Effector CD8-positive, alpha-beta T cell (primary cell): ENCODE results near the gene CAMSAP1.
"Not testable (repeated sequence)": the region's sequence is repeated elsewhere in the genome, so short reads cannot be mapped to it uniquely, and the experiment has no call there.

Source experiments
- DNase-seq: peaks from one replicate; lab custom pipeline; 2025; lab: John Stamatoyannopoulos, UW
- total RNA-seq, 4 experiments: gene quantifications; one replicate each; lab custom pipeline; 2026; lab: John Stamatoyannopoulos, UW

Gene CAMSAP1, protein sequence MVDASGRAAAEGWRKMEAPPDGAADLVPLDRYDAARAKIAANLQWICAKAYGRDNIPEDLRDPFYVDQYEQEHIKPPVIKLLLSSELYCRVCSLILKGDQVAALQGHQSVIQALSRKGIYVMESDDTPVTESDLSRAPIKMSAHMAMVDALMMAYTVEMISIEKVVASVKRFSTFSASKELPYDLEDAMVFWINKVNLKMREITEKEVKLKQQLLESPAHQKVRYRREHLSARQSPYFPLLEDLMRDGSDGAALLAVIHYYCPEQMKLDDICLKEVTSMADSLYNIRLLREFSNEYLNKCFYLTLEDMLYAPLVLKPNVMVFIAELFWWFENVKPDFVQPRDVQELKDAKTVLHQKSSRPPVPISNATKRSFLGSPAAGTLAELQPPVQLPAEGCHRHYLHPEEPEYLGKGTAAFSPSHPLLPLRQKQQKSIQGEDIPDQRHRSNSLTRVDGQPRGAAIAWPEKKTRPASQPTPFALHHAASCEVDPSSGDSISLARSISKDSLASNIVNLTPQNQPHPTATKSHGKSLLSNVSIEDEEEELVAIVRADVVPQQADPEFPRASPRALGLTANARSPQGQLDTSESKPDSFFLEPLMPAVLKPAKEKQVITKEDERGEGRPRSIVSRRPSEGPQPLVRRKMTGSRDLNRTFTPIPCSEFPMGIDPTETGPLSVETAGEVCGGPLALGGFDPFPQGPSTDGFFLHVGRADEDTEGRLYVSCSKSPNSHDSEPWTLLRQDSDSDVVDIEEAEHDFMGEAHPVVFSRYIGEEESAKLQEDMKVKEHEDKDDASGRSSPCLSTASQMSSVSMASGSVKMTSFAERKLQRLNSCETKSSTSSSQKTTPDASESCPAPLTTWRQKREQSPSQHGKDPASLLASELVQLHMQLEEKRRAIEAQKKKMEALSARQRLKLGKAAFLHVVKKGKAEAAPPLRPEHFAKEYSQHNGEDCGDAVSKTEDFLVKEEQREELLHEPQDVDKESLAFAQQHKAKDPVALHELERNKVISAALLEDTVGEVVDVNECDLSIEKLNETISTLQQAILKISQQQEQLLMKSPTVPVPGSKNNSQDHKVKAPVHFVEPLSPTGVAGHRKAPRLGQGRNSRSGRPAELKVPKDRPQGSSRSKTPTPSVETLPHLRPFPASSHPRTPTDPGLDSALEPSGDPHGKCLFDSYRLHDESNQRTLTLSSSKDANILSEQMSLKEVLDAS (N-terminal part only)
- total RNA-seq, result 110 to 143 (median 116) reads per million in 4 experiments

DNA sequence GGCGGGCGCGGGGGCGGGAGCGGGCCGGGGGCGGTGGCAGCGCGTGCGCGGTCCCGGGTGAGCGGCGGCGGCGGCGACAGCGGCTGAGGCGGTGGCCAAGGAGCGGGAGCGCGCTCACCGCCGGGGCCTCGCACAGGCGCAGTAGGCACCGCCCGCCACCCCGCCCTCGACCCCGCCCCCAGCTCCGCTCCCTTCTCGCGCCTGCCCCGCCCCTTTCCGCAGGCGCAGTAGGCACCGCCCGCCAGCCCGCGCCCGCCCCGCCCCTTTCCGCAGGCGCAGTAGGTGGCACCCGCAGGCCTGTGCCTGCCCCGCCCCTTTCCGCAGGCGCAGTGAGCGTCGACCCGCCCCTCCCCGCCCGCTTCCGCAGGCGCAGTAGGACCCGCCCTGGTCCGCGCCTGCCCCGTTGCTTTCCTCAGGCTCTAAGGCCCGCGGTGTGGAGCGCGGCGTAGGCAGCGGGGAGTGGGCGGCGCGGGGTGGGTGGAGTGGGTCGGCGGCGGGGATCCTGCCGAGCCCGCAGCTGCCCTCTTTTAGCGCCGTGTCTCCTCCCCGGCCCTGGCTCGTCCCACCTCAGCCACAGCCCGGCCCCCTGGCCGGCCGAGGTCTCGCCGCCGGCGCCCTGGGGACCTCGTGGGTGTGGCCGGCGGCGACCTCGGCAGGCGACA is at the start of gene CAMSAP1:
Gene CAMSAP1, minus strand, starts transcription at position 116 of the 662 bp plus-strand sequence. CDS start 387 bp downstream, outside the sequence.
- peak; percentile 95 for DNase-seq

DNA sequence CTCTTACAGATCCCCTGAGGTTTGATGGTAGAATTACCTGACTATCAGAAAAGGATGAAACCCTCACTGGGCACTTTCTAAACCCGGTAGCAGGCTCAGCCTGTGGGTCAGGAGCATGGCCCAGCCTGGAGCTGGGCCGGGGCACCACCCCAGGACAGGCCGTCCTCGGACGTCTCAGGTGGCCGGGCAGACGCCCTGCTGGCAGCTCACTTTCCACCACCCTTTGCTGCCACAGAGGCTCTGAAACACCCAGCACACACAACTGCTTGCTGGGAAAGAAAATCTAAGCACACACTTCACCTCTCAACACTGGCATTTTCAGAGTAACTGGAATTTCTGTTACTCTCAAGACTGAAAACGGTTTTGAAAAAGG is 49.4 kb upstream of the CAMSAP1 start:
- DNase-seq, result no peak

DNA sequence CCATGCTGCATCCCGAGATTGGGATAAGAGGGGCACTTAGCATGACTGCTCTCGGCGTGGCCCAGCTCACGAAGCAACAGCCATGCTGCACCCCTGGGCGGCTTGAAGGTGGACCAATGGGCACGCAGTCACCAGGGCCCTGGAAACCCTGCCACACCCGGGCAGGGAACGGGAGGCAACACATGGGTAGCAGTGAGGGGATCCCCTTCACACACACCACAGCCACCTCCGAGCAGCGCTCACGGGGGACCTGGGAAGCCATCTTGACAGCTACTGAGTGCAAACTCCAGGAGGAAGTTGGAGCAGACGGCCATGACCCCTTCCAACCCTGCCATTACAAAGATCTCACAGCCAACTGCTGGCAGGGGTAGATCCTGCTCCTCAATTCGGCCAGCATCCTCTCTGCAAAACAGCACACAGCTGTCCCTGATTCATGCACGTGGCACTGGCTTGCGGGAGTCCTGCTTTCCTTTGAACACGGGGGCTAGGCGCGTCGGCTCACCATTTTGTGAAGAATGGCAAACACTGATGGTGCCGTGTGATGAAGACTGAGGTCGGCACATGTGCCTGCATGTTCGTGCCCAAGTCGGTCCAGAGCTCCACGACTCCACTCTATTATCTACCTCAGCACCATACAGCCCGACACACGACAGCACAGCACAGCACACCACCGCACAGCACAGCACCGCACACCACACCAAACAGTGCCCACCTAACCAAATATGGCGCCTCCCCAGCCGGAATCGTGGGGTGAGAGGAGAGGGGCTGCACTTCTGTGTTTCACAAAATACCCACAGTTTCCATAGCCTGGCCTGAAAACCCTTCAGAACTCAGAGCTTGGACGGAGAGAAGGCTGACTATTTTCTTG is 48.8 kb upstream of the CAMSAP1 start:
- DNase-seq, result no peak

DNA sequence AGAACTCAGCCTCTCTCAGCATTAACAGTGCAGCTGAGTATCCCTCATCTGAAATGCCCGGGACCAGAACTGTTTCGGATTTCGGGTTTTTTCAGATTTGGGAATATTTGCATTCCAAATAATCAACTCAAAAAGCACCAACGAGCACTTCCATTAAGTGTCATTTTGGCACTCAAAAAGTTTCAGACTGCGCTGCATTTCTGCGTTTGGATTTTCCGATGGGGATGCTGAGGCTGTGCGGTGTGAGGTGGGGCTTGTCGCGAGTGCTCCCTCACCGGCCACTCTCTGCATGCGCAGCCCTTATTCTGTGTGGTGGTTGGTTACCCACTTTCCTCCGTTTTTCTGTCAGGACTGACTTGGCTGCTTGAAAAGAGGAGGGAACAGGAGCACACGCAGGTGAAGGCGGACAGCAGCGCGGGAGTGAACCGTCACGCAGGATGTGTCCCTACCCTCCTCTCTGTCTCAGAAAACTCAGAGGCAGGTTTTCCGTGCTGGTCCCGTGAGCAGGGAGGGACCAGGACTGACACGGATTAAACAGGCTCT is 45.4 kb upstream of the CAMSAP1 start:
- DNase-seq, result no peak

DNA sequence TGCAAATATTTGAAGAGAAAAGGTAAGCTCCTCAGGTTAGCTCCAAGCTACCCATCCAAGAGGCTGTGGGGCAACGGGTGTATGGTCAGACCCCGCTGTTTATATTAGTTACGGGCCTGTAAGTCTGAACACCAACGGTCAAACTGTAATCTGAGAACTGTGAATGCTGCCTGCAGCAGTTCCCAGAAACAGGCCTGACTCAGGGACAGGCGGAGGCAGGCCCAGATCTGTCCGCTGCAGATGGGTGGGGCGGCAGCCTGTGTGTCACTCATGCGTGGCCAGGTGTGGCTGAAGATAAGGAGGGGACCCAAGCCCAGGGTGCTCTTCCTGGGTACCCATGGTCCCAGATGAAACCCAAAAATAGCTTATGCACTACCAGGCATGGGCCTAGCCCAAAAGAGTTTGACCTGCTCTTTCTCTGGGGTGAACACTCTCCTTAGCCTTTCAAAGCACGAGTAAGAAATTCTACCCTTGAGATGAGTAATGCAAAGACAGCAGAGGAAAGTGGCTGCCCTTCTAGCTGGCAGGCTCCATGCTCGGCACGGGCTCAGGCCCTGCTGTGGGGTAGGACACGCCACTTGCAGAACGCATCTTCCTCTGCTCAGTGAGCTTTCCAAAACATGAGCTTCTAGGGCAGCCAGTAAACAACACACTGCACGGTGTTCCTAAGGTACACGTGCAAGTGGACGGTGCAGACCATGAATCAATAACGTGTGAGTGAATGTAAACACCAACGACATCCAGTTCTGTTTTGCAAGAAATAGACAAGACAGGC is 44.7 kb upstream of the CAMSAP1 start:
- no peak for DNase-seq

DNA sequence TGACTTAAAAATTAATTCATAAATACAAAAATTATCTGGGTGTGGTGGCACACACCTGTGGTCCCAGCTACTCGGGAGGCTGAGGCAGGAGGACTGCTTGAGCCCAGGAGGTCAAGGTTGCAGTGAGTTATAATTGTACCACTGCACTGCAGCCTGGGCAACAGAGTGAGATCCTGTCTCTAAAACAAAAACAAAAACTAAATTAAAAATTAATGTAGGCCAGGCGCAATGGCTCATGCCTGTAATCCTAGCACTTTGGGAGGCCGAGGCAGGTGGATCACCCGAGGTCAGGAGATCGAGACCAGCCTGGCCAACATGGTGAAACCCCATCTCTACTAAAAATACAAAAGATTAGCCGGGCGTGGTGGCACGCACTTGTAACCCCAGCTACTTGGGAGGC is 44.0 kb upstream of the CAMSAP1 start:
- not testable (repeated sequence) for DNase-seq

DNA sequence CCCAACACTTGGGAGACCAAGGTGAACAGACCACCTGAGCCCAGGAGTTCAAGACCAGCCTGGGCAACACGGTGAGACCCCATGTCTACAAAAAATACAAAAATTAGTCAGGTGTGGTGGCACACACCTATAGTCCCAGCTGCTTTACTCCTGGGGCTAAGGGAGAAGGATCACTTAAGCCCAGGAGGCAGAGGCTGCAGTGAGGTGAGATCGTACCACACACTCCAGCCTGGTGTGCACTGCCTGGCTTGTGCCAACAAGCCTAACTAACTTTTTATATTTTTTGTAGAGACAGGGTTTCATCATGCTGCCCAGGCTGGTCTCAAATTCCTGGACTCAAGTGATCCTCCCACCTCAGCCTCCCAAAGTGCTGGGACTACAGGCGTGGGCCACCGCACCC is 43.5 kb upstream of the CAMSAP1 start:
- not testable (repeated sequence) for DNase-seq

DNA sequence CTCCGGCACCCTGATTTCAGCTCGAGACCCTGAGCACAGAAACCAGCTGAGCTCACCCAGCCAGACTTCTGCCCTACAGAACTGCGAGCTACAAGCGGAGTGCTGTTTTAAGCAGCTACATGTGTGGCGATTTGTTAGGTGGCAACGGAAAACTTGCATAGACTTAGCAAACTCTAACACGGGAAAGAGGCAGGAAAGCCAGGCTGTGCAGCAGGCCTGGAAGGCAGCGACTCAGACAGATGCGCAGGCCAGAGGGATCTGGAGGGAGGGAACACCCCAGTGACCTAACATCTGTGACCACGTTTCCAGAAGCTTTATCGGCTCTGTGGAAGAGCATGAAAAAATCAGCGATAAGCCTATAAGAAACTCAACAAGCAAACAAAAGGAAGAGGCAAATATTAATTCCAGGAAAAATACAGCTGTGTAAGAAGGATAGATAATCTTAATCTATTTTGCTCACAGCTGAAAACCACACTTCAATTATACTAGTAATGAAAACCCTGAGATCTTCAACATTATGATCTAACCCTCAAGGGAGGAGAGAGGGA is 42.9 kb upstream of the CAMSAP1 start:
- no peak for DNase-seq

DNA sequence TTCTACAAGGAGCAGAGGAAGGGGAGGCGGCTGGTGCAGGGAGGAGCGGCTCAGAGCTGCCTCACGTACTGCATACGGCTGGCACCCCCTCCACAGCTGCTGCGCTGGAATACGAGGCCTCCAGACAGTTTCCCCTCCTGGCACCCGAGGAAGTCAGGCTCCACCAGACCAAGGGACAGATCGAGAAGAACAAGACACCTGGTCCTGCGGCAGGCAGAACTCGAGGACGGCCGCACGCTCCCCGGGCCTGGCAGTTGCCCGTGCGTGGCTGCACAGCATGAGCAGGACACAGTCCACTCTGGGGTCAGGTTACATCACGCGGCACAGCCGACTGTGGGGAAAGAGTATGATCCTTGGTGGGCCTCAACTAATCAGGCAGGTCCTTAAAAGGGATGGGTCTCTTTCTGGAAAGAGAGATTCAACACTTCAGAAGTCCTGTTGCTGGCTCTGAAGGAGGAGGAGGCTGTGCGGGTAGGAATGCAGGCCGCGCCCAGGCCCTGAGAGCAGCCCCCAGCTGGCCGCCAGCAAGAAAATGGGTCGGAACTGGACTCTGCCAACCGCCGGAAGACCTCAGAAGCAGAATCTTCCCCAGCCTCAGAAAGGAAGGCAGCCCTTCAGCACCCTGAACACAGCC is 42.3 kb upstream of the CAMSAP1 start:
- no peak for DNase-seq

DNA sequence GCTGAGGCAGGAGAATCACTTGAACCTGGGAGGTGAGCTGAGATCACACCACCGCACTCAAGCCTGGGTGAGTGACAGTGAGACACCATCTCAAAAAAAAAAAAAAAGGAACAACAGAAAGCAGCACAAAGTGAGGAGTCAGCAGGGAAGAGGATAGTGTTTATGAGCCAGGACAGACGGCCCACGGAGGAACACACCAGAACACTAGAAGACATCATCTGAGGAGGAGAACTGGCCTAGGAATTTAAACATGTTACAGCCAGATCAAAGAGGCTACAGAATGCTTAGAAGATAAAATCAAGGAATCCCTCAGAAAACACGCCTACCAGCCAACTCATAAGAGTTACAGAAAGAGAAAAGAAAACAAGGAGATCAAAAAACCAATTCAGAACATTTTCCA is 41.6 kb upstream of the CAMSAP1 start:
- no peak for DNase-seq

DNA sequence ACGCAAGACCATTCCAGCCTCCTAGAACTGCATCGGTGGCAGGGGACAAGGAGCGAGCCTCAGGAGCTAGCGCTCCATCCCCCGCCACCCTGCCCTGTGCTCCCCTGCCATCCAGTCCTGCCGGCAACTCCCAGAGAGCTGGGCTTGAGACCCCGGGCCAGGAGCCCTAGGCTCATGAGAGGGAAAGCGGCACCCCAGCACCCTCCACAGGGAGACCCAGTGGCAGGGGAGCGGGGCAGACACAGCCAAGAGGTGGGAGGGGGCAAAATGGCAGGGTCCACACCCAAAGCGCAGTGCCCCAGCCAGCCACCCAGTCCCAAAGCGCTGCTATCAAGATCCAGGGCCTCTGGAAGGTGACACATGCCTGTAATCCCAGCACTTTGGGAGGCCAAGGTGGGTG is 41.1 kb upstream of the CAMSAP1 start:
- DNase-seq, result no peak

DNA sequence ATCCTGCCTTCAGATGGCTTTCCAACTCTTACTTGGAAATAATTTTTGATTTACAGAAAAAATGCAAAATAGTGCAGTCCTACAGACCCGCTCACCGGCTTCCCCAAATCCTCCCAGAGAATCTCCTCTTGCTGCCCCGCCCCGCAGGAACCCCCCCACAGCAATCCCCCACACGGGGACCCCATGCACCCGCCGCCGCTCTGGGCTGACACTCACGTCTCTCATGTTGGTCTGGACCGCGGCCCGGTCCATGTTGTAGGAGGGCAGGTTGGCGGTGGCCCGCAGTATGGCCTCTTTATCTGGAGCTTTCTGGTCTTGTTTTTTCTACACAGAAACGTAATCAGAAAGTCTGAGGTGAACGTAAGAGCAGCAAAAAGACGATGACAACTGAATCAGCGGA is 40.2 kb upstream of the CAMSAP1 start:
- DNase-seq, result no peak

DNA sequence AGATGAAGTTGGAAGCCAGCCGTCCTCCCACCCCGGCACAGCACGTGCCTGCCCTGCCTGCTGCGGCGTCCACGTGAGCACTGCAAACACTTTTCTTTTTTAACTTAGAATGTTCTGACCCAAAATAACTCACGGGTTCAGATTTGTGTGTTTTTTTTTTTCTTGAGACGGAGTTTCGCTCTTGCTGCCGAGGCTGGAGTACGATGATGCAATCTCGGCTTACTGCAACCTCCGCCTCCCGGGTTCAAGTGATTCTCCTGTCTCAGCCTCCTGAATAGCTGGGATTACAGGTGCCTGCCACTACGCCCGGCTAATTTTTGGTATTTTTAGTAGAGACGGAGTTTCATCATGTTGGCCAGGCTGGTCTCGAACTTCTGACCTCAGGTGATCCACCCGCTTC is 39.8 kb upstream of the CAMSAP1 start:
- not testable (repeated sequence) for DNase-seq

DNA sequence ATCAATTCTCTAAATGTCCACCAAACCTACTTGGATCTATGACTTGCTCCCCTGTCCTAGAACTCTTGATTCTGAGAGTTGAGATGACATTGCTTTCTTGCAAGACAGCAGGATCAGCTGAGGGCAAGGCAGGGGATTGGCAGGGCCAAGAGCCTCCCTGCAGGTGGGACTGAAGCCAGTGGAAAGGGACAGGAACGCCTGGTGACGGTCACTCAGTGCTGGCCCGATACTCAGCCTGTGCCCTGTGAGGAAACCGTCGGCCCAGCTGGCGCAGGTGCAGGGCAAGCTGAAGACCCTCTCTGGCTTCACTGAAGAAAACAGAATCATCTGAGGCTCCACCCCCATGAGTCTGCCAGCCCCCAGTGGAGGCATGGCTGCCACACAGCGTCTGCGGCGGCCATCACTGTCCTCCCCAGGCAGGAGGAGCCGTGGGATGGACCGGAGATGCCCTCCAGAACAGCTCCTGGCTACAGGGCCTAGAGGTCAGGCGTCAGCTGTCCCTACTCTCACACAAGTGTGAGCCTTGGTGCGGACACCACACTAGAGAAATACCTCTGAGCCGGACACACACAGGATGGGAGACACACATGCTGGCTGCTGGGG is 39.1 kb upstream of the CAMSAP1 start:
- DNase-seq, result no peak

DNA sequence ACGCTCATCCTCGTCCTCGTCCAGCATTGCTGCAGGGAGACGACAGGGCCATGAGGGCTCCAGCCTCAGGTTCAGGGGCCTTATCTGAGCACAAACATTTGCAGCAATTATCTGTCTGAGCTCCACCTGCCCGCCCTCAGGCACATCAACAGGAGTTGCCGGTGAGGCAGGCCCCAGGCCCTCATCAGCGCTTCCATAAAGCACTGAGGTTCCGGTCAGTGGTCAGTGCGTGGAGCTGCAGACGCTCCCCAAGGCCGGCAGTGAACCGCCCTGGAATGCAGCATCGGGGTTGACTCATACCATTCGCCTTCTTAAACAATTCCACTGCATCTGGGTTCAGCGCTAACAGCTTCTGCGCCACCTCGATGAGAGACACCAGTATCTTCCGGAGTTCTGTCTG is 38.6 kb upstream of the CAMSAP1 start:
- DNase-seq, result no peak

DNA sequence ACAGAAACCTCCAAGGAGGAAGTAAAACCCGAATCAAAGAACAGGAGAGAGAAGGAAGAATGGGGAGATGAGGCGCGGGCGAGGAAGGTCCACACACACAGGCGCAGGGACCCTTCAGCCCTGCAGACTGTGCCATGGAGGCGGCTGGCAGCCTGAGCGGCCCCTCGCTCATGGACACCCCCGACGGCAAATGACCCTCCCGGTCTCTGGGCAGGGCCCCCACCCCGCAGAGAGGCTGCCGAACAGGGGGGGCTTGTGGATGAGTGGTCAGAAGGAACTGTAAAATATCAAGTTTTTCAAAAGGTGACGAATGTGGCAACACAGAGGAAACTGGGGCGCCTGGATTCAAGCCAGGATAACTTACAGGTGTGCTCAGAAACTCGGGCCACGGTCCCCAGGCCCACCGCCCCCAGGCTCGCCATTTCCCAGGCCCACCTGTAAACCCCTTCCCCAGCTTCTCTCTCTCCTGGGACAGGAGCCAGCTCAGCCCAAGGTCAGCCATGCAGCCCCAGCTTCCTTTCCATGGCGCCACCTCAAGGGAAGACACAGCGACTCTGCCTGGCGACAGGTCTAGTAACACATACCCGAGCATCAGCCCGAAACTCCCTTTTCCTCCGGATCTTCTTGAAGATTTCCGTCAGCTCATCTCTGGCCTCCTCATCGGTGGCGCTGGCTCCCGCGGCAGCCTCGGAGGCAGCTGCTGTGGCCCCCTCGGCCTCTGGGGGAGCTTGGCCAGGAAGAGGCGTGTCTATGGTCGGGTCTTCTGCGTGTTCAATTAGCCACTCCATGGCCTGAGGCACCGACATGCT is 37.3 kb upstream of the CAMSAP1 start:
- no peak for DNase-seq

DNA sequence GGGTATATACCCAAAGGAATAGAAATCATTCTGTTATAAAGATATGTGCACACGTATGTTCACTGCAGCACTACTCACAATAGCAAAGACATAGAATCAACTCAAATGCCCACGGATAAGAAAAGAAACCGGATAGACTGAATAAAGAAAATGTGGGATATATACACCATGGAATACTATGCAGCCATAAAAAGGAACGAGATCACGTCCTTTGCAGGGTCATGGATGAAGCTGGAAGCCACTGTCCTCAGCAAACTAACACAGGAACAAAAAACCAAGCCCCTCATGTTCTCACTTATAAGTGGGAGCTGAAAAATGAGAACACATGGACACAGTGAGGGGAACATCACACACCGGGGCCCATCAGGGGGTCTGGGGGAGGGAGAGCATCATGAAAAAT is 36.3 kb upstream of the CAMSAP1 start:
- DNase-seq, result not testable (repeated sequence)
